Stimulated activated CD8-positive, alpha-beta memory T cell treated with anti-CD3 and anti-CD28 coated beads, Interleukin-15, amount 100 ng/mL, for 1 hour (primary cell): ENCODE measurements around the gene SNAPC4.
A peak's percentile ranks its signal among the peaks of the same experiment; 100 is the strongest.

Source experiments
- DNase-seq: peaks from one replicate; pipeline ENCODE4 v3.0.0-alpha.2; 2020; ENCODE audit warnings: low read depth

The SNAPC4 gene

DNA sequence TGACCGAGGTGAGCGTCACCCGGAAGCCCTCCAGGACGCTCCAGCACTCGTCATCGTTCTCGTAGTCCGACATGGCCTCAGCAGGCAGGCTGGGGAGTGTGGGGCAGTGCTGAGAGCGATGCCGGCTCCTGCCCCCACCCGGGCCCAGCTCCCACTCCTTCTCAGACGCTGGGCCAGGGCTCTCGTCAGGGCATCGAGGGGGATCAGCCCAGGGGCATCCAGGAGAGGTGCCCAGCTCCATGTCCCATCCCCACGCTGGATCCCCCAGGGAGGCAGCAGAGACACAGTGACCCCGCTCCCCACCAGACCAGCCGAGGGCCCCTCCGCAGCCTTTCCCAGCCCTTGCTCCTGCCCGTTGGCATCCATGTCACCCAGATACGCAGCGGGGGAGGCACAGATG is 28.0 kb downstream of the SNAPC4 start:
- no peak for DNase-seq

- no peak for DNase-seq
These were observed 28.5 kb downstream of the SNAPC4 start for GRCh38 chr9:136371533-136371880.

GRCh38 chr9:136370687-136371532 is 29.1 kb downstream of the SNAPC4 start:
- DNase-seq: no peak

GRCh38 chr9:136370037-136370436 is 29.9 kb downstream of the SNAPC4 start:
- no peak for DNase-seq

GRCh38 chr9:136368190-136368589 is 31.8 kb downstream of the SNAPC4 start:
- no peak for DNase-seq

- no peak for DNase-seq
These were observed 32.4 kb downstream of the SNAPC4 start for GRCh38 chr9:136367296-136368145.

DNA sequence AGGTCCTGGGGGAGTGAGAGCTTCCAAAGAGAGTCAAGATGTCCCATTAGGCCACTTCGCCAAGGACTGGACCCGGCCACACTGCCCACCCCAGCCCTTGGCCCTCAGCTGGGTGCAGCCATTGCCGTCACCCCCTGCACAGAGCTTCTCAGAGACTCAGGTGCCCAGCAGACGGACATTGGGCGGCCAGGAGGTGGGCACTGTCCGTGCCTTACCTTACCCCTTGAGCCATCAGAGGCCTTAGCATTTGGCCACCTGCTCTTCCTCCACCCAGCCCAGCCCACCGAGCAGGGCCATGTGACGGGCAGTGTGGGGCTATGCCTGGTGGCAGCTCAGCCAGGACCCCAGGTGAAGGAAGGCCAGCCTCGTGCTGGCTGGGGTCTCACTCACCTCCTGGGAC is 33.1 kb downstream of the SNAPC4 start:
- no peak for DNase-seq

DNA sequence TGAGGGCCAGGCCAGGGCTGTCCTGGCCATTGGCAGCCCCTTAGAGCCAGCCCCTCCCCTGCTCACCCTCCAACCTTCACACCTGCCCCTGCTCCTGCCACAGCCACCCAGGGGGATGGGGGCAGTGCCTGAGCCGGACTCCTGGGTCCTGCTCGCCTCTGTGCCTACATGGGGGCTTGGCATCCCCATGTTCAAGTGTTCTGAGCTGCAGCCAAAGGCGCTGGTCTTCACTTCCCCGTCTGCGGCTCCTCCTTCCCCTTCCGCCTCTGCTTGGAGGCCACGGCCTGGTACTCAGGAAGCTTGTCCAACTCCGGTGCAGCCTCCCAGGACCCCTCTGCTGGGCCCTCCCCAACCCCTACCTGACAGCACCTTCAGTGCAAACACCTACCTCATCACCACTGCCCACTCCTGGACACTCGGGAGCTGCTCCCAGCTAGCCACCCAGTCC is 34.2 kb downstream of the SNAPC4 start:
- DNase-seq: no peak

GRCh38 chr9:136364942-136365774 is 34.8 kb downstream of the SNAPC4 start:
- DNase-seq: no peak

DNA sequence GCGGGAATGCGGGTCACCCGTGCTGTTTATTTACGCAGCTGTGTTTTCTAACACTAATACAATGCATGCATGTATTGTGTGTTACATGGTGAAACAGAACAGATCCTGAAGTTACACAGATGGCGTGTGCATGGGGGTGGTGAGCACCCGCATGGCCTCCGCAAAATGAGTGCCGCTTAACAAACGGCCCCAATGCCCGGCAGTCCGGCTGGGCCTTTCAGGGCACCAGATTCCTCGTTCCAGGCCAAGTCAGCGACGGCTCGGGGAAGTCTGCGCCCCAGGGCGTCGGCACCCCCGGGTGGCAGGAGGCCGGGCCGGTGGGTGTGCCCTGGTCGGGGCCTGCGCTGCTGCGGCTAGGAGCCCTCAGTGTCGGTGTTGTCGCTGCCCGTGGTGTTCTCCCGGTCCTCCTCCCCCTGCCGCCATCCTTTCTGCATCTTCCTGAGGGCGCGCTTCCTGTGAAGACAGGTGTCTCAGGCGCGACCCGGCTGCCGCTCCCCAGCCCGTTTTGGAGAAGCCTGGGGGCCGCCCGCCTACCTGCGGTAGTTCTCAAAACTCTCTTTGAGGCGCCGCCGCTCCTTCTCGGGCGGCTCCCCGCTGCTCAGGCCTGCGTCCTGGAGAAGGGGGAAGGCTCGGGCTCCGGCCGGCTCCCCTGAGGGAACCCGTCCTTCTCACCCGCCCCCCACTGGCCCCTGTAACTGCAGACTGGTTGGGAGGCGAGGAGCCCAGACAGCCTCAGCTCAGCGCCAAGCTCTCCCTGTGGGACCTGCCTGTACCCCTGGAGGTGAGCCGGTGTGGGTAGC is 35.8 kb downstream of the SNAPC4 start:
- DNase-seq: no peak

- DNase-seq: peak; percentile 91
These were observed 36.6 kb downstream of the SNAPC4 start, which contains the start of gene DNLZ for GRCh38 chr9:136363106-136363948. Gene DNLZ (minus strand): TSS chr9:136363744. CDS start chr9:136363714, 30 bp downstream.

DNA sequence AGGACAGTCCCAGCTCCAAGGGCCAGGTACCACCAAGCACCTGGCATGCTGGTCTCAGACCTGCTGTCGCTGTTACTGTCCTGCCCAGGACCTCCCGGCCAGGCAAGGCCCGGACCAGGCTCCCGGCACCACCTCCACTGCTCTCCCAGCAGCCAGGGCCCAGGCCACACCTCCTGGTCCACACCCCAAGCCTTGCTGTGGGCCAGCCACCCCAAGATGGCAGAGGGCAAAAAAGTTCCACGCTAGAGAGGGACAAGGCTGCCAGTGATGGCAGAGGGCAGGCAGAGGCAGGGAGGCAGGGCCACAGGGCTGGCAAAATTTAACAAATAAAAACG is 37.6 kb downstream of the SNAPC4 start:
- DNase-seq: no peak

DNA sequence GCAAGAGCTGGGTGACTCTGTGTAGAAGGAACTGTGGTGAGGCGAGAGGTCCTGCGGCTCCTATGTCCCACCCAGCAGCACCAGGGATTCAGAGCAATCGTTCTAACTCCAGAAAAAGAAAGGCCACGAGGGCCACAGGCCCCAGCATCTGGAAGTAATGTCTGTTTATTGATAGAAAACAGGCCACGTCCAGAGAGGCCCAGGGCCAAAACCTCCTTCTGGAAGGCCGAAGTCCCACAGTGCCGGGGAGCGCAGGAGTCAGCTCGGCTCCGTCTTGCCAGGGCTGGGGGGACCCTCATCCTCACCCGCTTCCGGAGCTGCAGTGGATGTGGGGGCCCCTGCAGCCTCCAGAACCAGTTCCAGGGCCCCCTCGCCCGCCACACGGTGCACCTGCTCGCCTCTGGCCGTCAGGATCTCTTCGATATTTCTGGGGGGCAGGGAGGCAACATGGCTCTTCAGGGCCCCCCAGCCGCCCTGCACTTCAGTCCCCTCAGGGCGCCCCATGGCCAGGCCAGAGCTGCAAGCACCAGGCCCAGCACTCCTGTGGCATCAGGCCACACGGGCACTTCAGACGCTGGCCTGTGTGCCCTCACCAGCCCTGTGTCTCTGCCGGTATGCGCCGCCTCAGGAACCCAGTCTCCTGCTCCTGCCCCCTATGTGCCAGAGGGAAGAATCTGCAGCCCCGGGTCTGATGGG is 38.1 kb downstream of the SNAPC4 start:
- no peak for DNase-seq

DNA sequence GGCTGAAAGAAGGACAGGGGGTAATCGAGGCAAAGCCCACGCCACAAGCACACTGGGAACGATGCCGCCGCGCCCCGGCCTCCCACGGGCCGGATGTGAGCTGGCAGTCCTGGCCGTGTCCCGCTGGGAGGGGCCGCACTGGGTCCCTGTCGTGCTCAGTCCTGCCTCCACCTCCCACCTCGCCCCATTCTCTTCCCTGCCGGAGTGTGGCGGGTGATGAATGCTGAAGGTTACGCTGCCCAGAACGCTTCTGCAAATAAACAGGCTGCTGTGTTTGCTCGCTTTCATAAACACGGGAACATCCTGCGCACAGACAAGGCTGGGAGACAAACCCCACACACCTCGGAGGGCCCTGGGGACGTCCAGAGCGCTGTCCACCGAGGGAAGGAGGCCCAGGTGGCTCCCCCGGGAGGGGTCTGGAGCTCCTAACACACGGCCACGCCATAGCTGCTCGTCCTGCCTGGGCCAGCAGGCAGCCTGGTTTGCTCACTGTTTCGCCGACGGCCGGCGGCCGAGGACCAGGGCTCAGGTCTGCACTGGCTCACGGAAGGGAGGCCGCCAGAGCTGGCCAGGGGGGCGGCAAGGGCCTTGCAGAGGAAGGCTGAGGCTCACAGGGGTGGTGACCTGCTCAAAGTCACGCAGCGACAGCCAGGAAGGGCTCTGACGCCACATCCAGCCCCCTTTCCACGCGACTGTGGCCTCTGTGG is 38.8 kb downstream of the SNAPC4 start:
- no peak for DNase-seq

- no peak for DNase-seq
These were observed 39.9 kb downstream of the SNAPC4 start for GRCh38 chr9:136359774-136360718.

GRCh38 chr9:136358888-136359287 is 41.1 kb downstream of the SNAPC4 start:
- no peak for DNase-seq

DNA sequence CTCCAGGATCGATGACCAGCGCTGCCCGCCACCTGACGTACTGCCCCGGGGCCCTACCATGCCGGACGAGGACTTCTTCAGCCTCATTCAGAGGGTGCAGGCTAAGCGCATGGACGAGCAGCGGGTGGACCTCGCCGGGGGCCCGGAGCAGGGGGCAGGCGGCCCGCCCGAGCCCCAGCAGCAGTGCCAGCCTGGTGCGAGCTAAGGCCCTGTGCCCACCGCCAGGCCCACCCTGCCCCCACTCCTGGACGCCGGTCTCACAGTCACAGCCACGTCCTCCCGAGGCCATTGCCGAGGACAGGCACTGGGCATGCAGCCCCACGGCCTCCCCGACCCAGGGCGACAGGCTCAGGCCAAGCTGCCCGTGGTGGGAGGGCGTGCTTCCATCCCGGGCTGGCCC is 42.0 kb downstream of the SNAPC4 start:
- no peak for DNase-seq

- no peak for DNase-seq
These were observed 42.7 kb downstream of the SNAPC4 start for GRCh38 chr9:136357202-136357725.
